Measurements from ENCODE around the gene CBX8.

The CBX8 gene

GRCh38 chr17:79796763-79797491 is at the start of gene CBX8:
Gene CBX8 (minus strand): TSS chr17:79797077. CDS start chr17:79796998, 79 bp downstream.
- DNase-seq (ENCODE audit: low spot score) = peak; percentile 100

GRCh38 chr17:79845601-79845949 is 48.7 kb upstream of the CBX8 start:
- no peak for DNase-seq (ENCODE audit: low spot score)

GRCh38 chr17:79844869-79845600 is 48.2 kb upstream of the CBX8 start:
- DNase-seq (ENCODE audit: low spot score) = peak; percentile 65

- peak; percentile 72 for DNase-seq (ENCODE audit: low spot score)
Observed at GRCh38 chr17:79843816-79844800, 47.2 kb upstream of the CBX8 start.

- no peak for DNase-seq (ENCODE audit: low spot score)
Observed at GRCh38 chr17:79843474-79843815, 46.6 kb upstream of the CBX8 start.

GRCh38 chr17:79842656-79843473 is 46.0 kb upstream of the CBX8 start:
- no peak for DNase-seq (ENCODE audit: low spot score)

- no peak for DNase-seq (ENCODE audit: low spot score)
Observed at GRCh38 chr17:79842136-79842655, 45.3 kb upstream of the CBX8 start.

GRCh38 chr17:79841369-79842135 is 44.7 kb upstream of the CBX8 start:
- DNase-seq (ENCODE audit: low spot score) = no peak

- no peak for DNase-seq (ENCODE audit: low spot score)
Observed at GRCh38 chr17:79840989-79841286, 44.1 kb upstream of the CBX8 start.

GRCh38 chr17:79840269-79840988 is 43.6 kb upstream of the CBX8 start:
- no peak for DNase-seq (ENCODE audit: low spot score)

- peak; percentile 97 for DNase-seq (ENCODE audit: low spot score)
Observed at GRCh38 chr17:79839356-79840268, 42.7 kb upstream of the CBX8 start, which contains the start of gene CBX4. Gene CBX4 (minus strand): TSS chr17:79839440. CDS start chr17:79839251, 189 bp downstream.

GRCh38 chr17:79838522-79839274 is 41.8 kb upstream of the CBX8 start:
- peak; percentile 39 for DNase-seq (ENCODE audit: low spot score)

- DNase-seq (ENCODE audit: low spot score) = no peak
Observed at GRCh38 chr17:79837888-79838521, 41.1 kb upstream of the CBX8 start.

- peak; percentile 41 for DNase-seq (ENCODE audit: low spot score)
Observed at GRCh38 chr17:79836972-79837887, 40.4 kb upstream of the CBX8 start.

- DNase-seq (ENCODE audit: low spot score) = no peak
Observed at GRCh38 chr17:79836510-79836971, 39.7 kb upstream of the CBX8 start.

- no peak for DNase-seq (ENCODE audit: low spot score)
Observed at GRCh38 chr17:79835953-79836509, 39.2 kb upstream of the CBX8 start.

All from AG08395 (cell line).